ENCODE measurements around the gene TNRC6C.

TNRC6C gene

DNA sequence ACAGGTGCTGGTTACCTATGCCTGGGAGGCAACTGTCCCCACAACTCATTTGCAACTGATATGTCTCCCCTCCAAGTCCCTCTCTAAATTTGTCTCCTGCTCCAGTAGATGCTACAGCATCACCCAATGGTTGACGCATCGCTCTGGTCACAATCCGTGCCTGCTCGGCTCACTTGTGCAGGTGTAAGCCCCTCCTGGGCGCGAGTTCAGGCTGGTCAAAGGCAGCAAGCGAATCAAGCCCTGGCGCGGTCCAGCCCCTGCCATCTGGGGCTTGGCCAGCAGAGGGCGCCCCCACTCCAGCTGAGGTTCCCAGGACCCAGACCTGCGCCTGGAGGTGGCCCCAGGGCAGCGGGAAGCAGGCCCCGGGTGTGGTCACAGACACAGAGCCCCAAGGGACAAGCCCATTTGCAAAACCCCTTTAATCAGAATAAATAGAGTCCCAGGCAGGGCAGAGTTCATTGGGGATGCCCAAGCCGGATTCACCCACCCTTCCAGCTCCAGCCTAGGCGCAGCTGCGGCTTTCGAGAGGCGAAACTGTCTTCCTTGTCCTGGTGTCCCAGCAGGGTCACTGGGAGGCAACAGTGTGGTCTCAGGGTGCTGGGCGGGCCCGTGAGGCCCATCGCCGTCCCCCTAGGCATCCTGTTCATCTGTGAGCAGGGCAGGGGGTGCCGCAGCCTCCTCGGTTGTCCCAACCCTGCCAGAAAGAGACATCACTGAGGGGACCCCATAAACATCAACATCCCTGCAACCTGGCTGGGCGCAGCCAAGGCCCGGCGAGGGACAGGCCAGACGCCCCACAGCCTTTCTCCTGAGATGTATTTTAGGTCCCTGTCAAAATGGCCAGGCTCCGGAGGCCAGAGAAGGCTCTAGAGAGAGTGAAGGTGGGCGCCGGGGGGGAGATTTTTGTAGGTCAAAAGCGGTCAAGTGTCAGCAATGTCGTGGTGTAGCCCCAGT is 154.3 kb downstream of the TNRC6C start (continued):
- TF ChIP-seq, protein P1, sequence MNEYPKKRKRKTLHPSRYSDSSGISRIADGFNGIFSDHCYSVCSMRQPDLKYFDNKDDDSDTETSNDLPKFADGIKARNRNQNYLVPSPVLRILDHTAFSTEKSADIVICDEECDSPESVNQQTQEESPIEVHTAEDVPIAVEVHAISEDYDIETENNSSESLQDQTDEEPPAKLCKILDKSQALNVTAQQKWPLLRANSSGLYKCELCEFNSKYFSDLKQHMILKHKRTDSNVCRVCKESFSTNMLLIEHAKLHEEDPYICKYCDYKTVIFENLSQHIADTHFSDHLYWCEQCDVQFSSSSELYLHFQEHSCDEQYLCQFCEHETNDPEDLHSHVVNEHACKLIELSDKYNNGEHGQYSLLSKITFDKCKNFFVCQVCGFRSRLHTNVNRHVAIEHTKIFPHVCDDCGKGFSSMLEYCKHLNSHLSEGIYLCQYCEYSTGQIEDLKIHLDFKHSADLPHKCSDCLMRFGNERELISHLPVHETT (tag by site-specific recombination; IDR thresholded peaks at IDR 0.05) = no peak
- TF ChIP-seq ZNF146 (tag by site-specific recombination; IDR thresholded peaks at IDR 0.05) (no peak), ZNF660 (tag by site-specific recombination; IDR thresholded peaks at IDR 0.05) (peak; percentile 19; the same call in 1 of the 2 replicates), ZIC2 (tag by site-specific recombination; IDR thresholded peaks at IDR 0.05) (peak; percentile 38), ZFHX2 (tag by site-specific recombination; conservative IDR thresholded peaks at IDR 0.05) (no peak), ZNF701 (tag by site-specific recombination; IDR thresholded peaks at IDR 0.05) (no peak), ZSCAN16 (tag by site-specific recombination; IDR thresholded peaks at IDR 0.05) (no peak), ZNF558 (tag by site-specific recombination; IDR thresholded peaks at IDR 0.05) (no peak), HOXC10 (CRISPR knock-in tag; IDR thresholded peaks at IDR 0.05) (0 out of 2 replicates have a peak, but pooled peaks have one; percentile 33), ZNF2 (tag by site-specific recombination; IDR thresholded peaks at IDR 0.05) (peak; percentile 72; the same call in 1 of the 2 replicates), GLIS1 (tag by site-specific recombination; IDR thresholded peaks at IDR 0.05) (peak; percentile 34), ZNF596 (tag by site-specific recombination; IDR thresholded peaks at IDR 0.05) (no peak), KLF1 (tag by site-specific recombination; IDR thresholded peaks at IDR 0.05) (peak; percentile 70), ZNF654 (tag by site-specific recombination; IDR thresholded peaks at IDR 0.05; ENCODE audit: low read depth) (peak; percentile 86), ZNF341 (tag by site-specific recombination; IDR thresholded peaks at IDR 0.05; ENCODE audit: low read depth) (no peak), BCL11B (tag by site-specific recombination; IDR thresholded peaks at IDR 0.05; ENCODE audit: low read depth) (no peak), ZFP69B (tag by site-specific recombination; IDR thresholded peaks at IDR 0.05) (peak; percentile 52; the same call in 1 of the 2 replicates), ZNF777 (tag by site-specific recombination; IDR thresholded peaks at IDR 0.05; ENCODE audit: borderline replicate concordance) (no peak), ZEB2 (tag by site-specific recombination; IDR thresholded peaks at IDR 0.05) (peak; percentile 55; the same call in 1 of the 2 replicates), HOXA7 (CRISPR knock-in tag; IDR thresholded peaks at IDR 0.05; ENCODE audit: borderline replicate concordance) (no peak), ZNF274 (IDR thresholded peaks at IDR 0.05; ENCODE audit: low read length) (no peak), ZNF274 (tag by site-specific recombination; IDR thresholded peaks at IDR 0.05; ENCODE audit: borderline replicate concordance) (no peak), ZNF433 (tag by site-specific recombination; IDR thresholded peaks at IDR 0.05; ENCODE audit: low read depth) (no peak), ZBTB7A (tag by site-specific recombination; IDR thresholded peaks at IDR 0.05; ENCODE audit: low read depth) (0 out of 2 replicates have a peak, but pooled peaks have one; percentile 32), ZNF585B (tag by site-specific recombination; IDR thresholded peaks at IDR 0.05) (no peak)
- TF ChIP-seq, protein P2, sequence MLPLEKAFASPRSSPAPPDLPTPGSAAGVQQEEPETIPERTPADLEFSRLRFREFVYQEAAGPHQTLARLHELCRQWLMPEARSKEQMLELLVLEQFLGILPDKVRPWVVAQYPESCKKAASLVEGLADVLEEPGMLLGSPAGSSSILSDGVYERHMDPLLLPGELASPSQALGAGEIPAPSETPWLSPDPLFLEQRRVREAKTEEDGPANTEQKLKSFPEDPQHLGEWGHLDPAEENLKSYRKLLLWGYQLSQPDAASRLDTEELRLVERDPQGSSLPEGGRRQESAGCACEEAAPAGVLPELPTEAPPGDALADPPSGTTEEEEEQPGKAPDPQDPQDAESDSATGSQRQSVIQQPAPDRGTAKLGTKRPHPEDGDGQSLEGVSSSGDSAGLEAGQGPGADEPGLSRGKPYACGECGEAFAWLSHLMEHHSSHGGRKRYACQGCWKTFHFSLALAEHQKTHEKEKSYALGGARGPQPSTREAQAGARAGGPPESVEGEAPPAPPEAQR (tag by site-specific recombination; IDR thresholded peaks at IDR 0.05) = no peak
- TF ChIP-seq, protein P3, sequence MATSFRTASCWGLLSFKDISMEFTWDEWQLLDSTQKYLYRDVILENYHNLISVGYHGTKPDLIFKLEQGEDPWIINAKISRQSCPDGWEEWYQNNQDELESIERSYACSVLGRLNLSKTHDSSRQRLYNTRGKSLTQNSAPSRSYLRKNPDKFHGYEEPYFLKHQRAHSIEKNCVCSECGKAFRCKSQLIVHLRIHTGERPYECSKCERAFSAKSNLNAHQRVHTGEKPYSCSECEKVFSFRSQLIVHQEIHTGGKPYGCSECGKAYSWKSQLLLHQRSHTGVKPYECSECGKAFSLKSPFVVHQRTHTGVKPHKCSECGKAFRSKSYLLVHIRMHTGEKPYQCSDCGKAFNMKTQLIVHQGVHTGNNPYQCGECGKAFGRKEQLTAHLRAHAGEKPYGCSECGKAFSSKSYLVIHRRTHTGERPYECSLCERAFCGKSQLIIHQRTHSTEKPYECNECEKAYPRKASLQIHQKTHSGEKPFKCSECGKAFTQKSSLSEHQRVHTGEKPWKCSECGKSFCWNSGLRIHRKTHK (tag by site-specific recombination; IDR thresholded peaks at IDR 0.05) = no peak
- TF ChIP-seq, protein P4, sequence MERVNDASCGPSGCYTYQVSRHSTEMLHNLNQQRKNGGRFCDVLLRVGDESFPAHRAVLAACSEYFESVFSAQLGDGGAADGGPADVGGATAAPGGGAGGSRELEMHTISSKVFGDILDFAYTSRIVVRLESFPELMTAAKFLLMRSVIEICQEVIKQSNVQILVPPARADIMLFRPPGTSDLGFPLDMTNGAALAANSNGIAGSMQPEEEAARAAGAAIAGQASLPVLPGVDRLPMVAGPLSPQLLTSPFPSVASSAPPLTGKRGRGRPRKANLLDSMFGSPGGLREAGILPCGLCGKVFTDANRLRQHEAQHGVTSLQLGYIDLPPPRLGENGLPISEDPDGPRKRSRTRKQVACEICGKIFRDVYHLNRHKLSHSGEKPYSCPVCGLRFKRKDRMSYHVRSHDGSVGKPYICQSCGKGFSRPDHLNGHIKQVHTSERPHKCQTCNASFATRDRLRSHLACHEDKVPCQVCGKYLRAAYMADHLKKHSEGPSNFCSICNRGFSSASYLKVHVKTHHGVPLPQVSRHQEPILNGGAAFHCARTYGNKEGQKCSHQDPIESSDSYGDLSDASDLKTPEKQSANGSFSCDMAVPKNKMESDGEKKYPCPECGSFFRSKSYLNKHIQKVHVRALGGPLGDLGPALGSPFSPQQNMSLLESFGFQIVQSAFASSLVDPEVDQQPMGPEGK (tag by site-specific recombination; IDR thresholded peaks at IDR 0.05) = peak; percentile 21; the same call in 1 of the 2 replicates

Measured in HEK293 (cell line).